RWPE2 (cell line): ENCODE measurements around the gene MRPS15.
"Not testable (repeated sequence)": the region's sequence is repeated elsewhere in the genome, so short reads cannot be mapped to it uniquely, and the experiment has no call there.

Source experiments
- ATAC-seq: fragments of 200-7000 bp; cut with Tn5 transposase; 3 replicates; pipeline ENCODE4 v1.9.1; 2021; ENCODE audit warnings: low read depth
- DNase-seq: peaks from one replicate; pipeline ENCODE4 v3.0.0-alpha.2; 2020; ENCODE audit warnings: low spot score
- H3K27ac ChIP-seq: fragments of 450-650 bp; 2 replicates; pipeline ENCODE4 v1.5.1; 2017; ENCODE audit warnings: mild to moderate bottlenecking; ENCODE audit not compliant: poor library complexity, severe bottlenecking
- H3K27me3 ChIP-seq: fragments of 250-450 bp; sonication (Bioruptor Pico); 2 replicates; pipeline ENCODE4 v1.5.1; 2021; ENCODE audit warnings: mild to moderate bottlenecking, moderate library complexity; ENCODE audit not compliant: insufficient read depth, poor library complexity, severe bottlenecking
- H3K36me3 ChIP-seq: fragments of 250-450 bp; sonication (Bioruptor Pico); 2 replicates; pipeline ENCODE4 v1.5.1; 2020; ENCODE audit warnings: low read depth, mild to moderate bottlenecking, moderate library complexity
- H3K4me1 ChIP-seq: fragments of 250-450 bp; sonication (Bioruptor Pico); 2 replicates; pipeline ENCODE4 v1.5.1; 2021; ENCODE audit warnings: mild to moderate bottlenecking, moderate library complexity; ENCODE audit not compliant: insufficient read depth, poor library complexity, severe bottlenecking
- H3K4me3 ChIP-seq: fragments of 250-450 bp; sonication (Bioruptor Pico); 2 replicates; pipeline ENCODE4 v1.5.1; 2021; ENCODE audit warnings: mild to moderate bottlenecking, moderate library complexity; ENCODE audit not compliant: severe bottlenecking
- H3K9me3 ChIP-seq: fragments of 250-450 bp; sonication (Bioruptor Pico); 2 replicates; pipeline ENCODE4 v1.5.1; 2021; ENCODE audit warnings: mild to moderate bottlenecking, moderate library complexity; ENCODE audit not compliant: severe bottlenecking
- CTCF ChIP-seq: fragments of 450-650 bp; IDR thresholded peaks from one replicate; pipeline ENCODE4 v1.5.1; 2017; ENCODE audit warnings: mild to moderate bottlenecking, moderate library complexity; ENCODE audit not compliant: poor library complexity, severe bottlenecking

MRPS15 gene

GRCh38 chr1:36487906-36488305, 23.7 kb upstream of the MRPS15 start:
- Histone ChIP-seq H3K4me1 (peaks cover 4% of the 10 kb centered on the region), H3K4me3 (no peak overlapping the region), H3K36me3 (no peaks in the 10 kb centered on the region), H3K27me3 (no peaks in the 10 kb centered on the region), H3K27ac (no peak overlapping the region), H3K9me3 (no peaks in the 10 kb centered on the region)
- TF ChIP-seq CTCF = no peak
- ATAC-seq = no peak
- DNase-seq = no peak

GRCh38 chr1:36487336-36487725, 23.1 kb upstream of the MRPS15 start:
- ATAC-seq, DNase-seq, H3K4me1 ChIP-seq, H3K9me3 ChIP-seq, H3K36me3 ChIP-seq, H3K4me3 ChIP-seq, H3K27ac ChIP-seq, H3K27me3 ChIP-seq: not testable (repeated sequence)

- no peaks in the 10 kb centered on the region for H3K27me3 ChIP-seq
- peak; percentile 81 for ATAC-seq
- H3K4me1 ChIP-seq = peaks cover 4% of the 10 kb centered on the region
- DNase-seq = no peak
- H3K36me3 ChIP-seq = no peaks in the 10 kb centered on the region
- TF ChIP-seq CTCF = no peak
- no peak overlapping the region for H3K4me3 ChIP-seq
- no peaks in the 10 kb centered on the region for H3K9me3 ChIP-seq
- peak overlapping the region; percentile 25 for H3K27ac ChIP-seq
Measured at GRCh38 chr1:36486439-36487335, 22.5 kb upstream of the MRPS15 start.

- H3K4me1 ChIP-seq = peaks cover 4% of the 10 kb centered on the region
- H3K4me3 ChIP-seq = no peak overlapping the region
- no peaks in the 10 kb centered on the region for H3K9me3 ChIP-seq
- H3K27me3 ChIP-seq = no peaks in the 10 kb centered on the region
- no peaks in the 10 kb centered on the region for H3K36me3 ChIP-seq
- H3K27ac ChIP-seq = no peak overlapping the region
- no peak for ATAC-seq
- TF ChIP-seq CTCF = no peak
- DNase-seq = no peak
Measured at GRCh38 chr1:36486093-36486438, 21.9 kb upstream of the MRPS15 start.

- Histone ChIP-seq H3K9me3 (no peaks in the 10 kb centered on the region), H3K4me3 (no peak overlapping the region), H3K27ac (no peak overlapping the region), H3K4me1 (peaks cover 4% of the 10 kb centered on the region), H3K36me3 (no peaks in the 10 kb centered on the region), H3K27me3 (no peaks in the 10 kb centered on the region)
- no peak for TF ChIP-seq CTCF
- no peak for DNase-seq
- no peak for ATAC-seq
Measured at GRCh38 chr1:36484099-36484498, 19.9 kb upstream of the MRPS15 start.
